Measurements from ENCODE around the gene DAGLA.

The DAGLA gene

DNA sequence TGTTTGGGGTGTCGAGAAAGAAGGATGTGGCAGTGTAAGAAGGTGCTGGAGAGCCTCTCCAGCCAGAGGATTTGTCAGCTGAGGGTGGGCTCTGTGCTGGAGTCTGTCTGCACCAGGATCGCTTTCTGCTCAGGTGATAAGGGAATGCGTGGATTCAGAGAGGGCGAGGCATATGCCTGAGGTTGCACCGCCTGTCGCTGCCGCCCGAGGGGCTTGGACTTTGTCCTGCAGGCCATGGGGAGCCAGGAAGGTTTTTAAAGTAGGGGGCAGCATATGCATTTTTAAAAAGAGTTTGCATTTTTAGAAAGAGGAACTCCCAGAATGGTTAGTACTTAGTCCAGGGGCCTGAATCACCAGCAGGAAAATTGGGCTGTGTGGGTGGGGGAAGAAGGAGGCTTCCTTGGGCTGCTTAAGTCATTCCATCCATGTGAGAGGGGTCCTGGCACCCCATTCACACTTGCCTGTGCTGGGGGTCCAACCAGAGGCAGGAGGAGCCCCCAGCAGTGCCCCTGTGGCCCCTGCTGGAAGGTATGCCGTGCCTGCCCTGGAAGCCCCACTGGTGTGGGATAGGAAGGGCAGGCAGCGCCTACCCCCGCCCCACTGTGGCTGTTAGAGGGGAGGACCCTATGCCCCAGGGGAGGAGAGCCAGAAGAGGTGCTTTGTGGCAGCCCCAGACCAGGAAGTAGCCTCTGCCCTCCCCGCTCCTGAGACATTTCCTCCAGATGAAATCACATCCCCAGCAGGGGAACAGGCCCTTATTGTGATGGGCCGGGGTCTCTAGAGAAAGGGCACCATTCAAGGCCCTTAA, 36.5 kb downstream of the DAGLA start:
- Histone ChIP-seq H3K4me3 (ENCODE audit: insufficient read depth, low read length, poor library complexity, severe bottlenecking) (no peak overlapping the region), H3K9ac (ENCODE audit: low read length) (no peak overlapping the region)

DNA sequence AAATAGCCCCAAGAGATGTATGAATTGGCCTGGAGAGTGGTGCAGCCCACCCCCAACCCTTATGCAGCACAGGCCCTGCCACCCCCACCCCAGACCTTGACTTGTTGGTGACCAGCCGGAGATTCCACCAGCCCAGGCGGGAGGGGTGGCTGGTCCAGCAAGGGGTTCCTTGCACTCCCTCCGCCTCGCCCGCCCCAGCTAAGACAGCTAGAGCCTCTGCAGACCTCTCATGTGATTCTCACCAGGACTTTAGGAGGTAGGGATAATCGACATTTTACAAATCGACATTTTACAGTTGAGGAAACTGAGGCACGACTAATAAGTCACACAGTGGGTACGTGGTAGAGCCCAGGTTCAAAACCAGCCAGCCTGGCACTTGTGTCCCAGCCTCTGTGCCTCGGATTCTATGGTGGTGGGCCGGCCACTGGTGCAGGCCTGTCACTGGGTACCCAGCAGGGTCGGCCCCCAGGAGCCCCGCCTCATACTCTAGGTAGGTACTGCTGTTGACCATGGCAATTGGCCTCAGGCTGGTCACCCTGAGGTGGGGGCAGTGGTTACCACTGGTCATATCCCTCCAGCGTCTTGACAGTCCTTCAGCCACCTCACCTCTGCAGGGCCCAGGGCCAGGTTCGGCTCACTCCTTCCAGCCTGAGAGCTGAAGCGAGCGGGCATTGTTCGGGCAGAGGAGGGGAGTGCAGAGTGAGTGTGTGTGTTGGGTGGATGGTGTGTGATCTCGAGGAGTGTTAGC, 37.3 kb downstream of the DAGLA start:
- no peak overlapping the region for H2AFZ ChIP-seq (ENCODE audit: low read depth, low read length, severe bottlenecking)
- no peaks in the 10 kb centered on the region for H4K20me1 ChIP-seq (ENCODE audit: low read depth, low read length)
- H3K27ac ChIP-seq (ENCODE audit: low read depth, low read length), result no peak overlapping the region
- H3K79me2 ChIP-seq (ENCODE audit: insufficient read depth, low read length), result no peaks in the 10 kb centered on the region
- H3K9me2 ChIP-seq (replicated peaks; ENCODE audit: insufficient read depth, low read length), result no peaks in the 10 kb centered on the region
- H3K27me3 ChIP-seq (ENCODE audit: low read length), result no peaks in the 10 kb centered on the region
- H3K9me3 ChIP-seq (ENCODE audit: insufficient read depth, low read length), result no peaks in the 10 kb centered on the region
- H3K4me2 ChIP-seq (ENCODE audit: low read depth, low read length, poor library complexity, severe bottlenecking), result no peak overlapping the region
- H3K36me3 ChIP-seq (ENCODE audit: low read length), result no peaks in the 10 kb centered on the region
- no peak overlapping the region for H3K9ac ChIP-seq (ENCODE audit: low read length)
- no peaks in the 10 kb centered on the region for H3F3A ChIP-seq (ENCODE audit: insufficient read depth)
- TF ChIP-seq, protein P1, sequence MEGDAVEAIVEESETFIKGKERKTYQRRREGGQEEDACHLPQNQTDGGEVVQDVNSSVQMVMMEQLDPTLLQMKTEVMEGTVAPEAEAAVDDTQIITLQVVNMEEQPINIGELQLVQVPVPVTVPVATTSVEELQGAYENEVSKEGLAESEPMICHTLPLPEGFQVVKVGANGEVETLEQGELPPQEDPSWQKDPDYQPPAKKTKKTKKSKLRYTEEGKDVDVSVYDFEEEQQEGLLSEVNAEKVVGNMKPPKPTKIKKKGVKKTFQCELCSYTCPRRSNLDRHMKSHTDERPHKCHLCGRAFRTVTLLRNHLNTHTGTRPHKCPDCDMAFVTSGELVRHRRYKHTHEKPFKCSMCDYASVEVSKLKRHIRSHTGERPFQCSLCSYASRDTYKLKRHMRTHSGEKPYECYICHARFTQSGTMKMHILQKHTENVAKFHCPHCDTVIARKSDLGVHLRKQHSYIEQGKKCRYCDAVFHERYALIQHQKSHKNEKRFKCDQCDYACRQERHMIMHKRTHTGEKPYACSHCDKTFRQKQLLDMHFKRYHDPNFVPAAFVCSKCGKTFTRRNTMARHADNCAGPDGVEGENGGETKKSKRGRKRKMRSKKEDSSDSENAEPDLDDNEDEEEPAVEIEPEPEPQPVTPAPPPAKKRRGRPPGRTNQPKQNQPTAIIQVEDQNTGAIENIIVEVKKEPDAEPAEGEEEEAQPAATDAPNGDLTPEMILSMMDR (IDR thresholded peaks at IDR 0.05; ENCODE audit: insufficient read depth, low read length, poor library complexity, severe bottlenecking), result no peak
- TF ChIP-seq EZH2phosphoT487 (conservative IDR thresholded peaks at IDR 0.05; ENCODE audit: low read length), result no peak
- no peak overlapping the region for H3K4me3 ChIP-seq (ENCODE audit: insufficient read depth, low read length, poor library complexity, severe bottlenecking)

More for the DNA sequence above, 36.5 kb downstream of the DAGLA start:
- H3K27ac ChIP-seq (ENCODE audit: low read depth, low read length), result no peak overlapping the region
- H3K27me3 ChIP-seq (ENCODE audit: low read length), result no peaks in the 10 kb centered on the region
- TF ChIP-seq EZH2phosphoT487 (conservative IDR thresholded peaks at IDR 0.05; ENCODE audit: low read length), result no peak
- TF ChIP-seq, protein P1 (IDR thresholded peaks at IDR 0.05; ENCODE audit: insufficient read depth, low read length, poor library complexity, severe bottlenecking), result no peak
- no peaks in the 10 kb centered on the region for H4K20me1 ChIP-seq (ENCODE audit: low read depth, low read length)
- H2AFZ ChIP-seq (ENCODE audit: low read depth, low read length, severe bottlenecking), result no peak overlapping the region
- H3K9me2 ChIP-seq (replicated peaks; ENCODE audit: insufficient read depth, low read length), result no peaks in the 10 kb centered on the region
- H3K79me2 ChIP-seq (ENCODE audit: insufficient read depth, low read length), result no peaks in the 10 kb centered on the region
- no peaks in the 10 kb centered on the region for H3K36me3 ChIP-seq (ENCODE audit: low read length)
- no peaks in the 10 kb centered on the region for H3K9me3 ChIP-seq (ENCODE audit: insufficient read depth, low read length)
- no peak overlapping the region for H3K4me2 ChIP-seq (ENCODE audit: low read depth, low read length, poor library complexity, severe bottlenecking)
- no peaks in the 10 kb centered on the region for H3F3A ChIP-seq (ENCODE audit: insufficient read depth)

DNA sequence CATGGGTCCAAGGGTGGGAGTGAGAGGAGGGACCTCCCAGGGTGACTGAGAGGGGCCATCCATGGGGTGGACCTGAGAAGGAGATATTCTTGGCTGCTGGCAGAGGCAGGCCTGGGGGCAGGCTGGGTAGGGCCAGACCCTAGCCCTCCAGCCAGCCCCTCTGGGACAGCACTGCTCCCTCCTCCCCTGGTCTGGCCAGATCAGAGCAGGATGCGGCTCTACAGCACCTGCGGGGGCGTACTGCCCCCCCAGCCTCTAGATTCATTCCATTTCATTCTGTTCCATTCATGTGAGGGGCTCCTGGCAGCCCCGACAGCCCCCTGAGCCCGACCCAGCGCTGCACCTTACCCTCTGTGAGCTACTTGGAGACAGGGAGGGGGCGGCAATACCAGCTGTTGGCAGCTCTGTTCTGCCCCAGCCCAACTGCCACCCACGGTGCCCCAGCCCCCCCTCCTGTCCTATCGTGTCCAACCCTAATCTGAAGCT, 37.9 kb downstream of the DAGLA start:
- Histone ChIP-seq H2AFZ (ENCODE audit: low read depth, low read length, severe bottlenecking) (no peak overlapping the region), H3K36me3 (ENCODE audit: low read length) (no peaks in the 10 kb centered on the region), H3K27ac (ENCODE audit: low read depth, low read length) (no peak overlapping the region), H3K4me3 (ENCODE audit: insufficient read depth, low read length, poor library complexity, severe bottlenecking) (no peak overlapping the region), H3F3A (ENCODE audit: insufficient read depth) (no peaks in the 10 kb centered on the region), H3K9me2 (replicated peaks; ENCODE audit: insufficient read depth, low read length) (no peaks in the 10 kb centered on the region), H3K9ac (ENCODE audit: low read length) (no peak overlapping the region), H3K27me3 (ENCODE audit: low read length) (no peaks in the 10 kb centered on the region), H4K20me1 (ENCODE audit: low read depth, low read length) (no peaks in the 10 kb centered on the region), H3K79me2 (ENCODE audit: insufficient read depth, low read length) (no peaks in the 10 kb centered on the region), H3K4me2 (ENCODE audit: low read depth, low read length, poor library complexity, severe bottlenecking) (no peak overlapping the region), H3K9me3 (ENCODE audit: insufficient read depth, low read length) (no peaks in the 10 kb centered on the region)
- TF ChIP-seq EZH2phosphoT487 (conservative IDR thresholded peaks at IDR 0.05; ENCODE audit: low read length), result no peak
- TF ChIP-seq, protein P1 (IDR thresholded peaks at IDR 0.05; ENCODE audit: insufficient read depth, low read length, poor library complexity, severe bottlenecking), result no peak

Data from SU-DHL-6 (cell line).